ENCODE results near the gene RAB33A.

GRCh38 chrX:130176354-130176776, 4.6 kb downstream of the RAB33A start:
- TF ChIP-seq BHLHE40 (IDR thresholded peaks at IDR 0.05; ENCODE audit: borderline replicate concordance) (no peak), PKNOX1 (IDR thresholded peaks at IDR 0.05) (no peak), FOXK2 (IDR thresholded peaks at IDR 0.05) (no peak), TARDBP (IDR thresholded peaks at IDR 0.05) (no peak), SP1 (IDR thresholded peaks at IDR 0.05) (no peak)

Data from HEK293T (cell line).